GM19193 (cell line): ENCODE measurements around the gene PIGW.

ENCODE experiments used
- POLR2A ChIP-seq: IDR thresholded peaks from 4 replicates; pipeline ENCODE4 v1.6.1; 2011; ENCODE audit not compliant: insufficient read depth, insufficient read length; ENCODE audit errors: extremely low read depth

Gene PIGW

GRCh38 chr17:36529121-36529520, 5.7 kb upstream of the PIGW start:
- no peak for TF ChIP-seq POLR2A

DNA sequence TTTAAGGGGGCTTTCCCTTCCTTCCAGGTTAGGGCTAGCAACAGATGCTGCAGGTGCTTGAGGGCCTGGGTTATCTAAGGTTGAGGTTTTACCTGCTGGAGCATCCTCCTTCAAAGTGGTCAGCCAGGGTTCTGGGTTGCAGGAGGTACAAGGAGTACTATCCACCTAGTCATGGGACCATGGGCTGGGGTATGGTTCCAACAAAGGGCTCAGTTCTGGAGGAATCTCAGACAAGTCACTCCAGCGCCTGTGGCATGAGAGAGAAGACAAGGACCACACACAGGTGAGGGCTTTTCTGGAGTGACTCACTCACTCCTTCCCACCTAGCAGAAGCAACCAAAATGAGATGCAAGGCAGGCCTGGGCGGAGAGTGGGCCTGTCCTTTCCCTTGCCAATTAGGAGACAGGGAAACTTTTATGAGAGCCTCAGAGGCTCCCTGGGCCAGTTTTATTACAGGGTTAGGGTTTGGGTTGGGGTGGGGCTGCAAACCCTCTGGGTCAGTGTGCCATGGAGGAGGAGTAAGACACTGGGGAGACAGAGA, 2.3 kb upstream of the PIGW start:
- TF ChIP-seq POLR2A: no peak

- no peak for TF ChIP-seq POLR2A
Observed at GRCh38 chr17:36533935-36534839, 600 bp upstream of the PIGW start.

DNA sequence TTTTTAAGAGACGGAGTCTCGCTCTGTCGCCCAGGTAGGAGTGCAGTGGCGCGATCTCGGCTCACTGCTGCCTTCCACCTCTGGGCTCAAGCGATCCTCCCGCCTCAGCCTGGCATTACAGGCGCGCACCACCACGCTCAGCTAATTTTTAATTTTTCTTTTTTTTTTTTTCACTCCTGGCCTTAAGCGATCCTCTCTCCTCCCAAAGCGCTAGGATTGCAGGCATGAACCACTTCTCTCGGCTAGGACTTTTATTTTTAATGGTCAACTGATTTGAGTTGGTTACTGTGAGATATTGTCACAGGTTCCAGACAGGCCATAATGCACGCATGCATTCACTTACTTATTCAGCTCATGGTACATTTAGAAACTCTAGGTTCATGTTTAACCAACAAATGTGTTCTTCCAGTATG, 888 bp downstream of the PIGW start:
- no peak for TF ChIP-seq POLR2A

DNA sequence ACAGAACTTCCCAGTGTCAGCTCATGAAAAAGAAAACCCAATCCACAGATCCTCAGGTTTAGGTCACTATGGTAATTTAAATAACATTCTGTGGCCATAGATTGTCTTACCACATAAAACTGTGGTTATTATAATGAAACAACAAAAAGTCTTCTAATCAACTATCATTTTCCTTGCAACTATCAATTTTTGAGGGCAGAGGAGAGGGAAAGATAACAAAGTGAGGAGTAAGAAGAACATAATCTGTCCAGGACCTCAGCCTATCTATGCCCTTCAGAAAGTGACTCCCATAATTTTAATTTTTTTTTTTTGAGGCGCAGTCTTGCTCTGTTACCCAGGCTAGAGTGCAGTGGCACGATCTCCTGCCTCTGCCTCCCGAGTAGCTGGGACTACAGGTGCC, 5.9 kb downstream of the PIGW start:
- TF ChIP-seq POLR2A: no peak

DNA sequence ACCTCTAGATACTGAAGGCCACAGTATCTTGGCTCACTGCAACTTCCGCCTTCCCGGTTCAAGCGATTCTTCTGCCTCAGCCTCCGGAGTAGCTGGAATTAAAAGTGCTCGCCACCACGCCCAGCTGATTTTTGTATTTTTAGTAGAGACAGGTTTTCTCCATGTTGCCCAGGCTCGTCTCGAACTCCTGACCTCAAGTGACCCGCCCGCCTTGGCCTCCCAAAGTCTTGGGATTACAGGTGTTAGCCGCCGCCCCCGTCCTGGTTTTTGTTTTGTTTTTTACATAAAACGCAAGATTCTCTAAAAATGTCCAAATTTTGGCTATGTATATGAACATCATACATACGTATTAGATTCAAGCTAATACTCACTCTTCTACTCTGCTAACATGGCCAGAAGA, 8.0 kb downstream of the PIGW start:
- TF ChIP-seq POLR2A: no peak

- no peak for TF ChIP-seq POLR2A
Observed at GRCh38 chr17:36544044-36544306, 9.2 kb downstream of the PIGW start.

GRCh38 chr17:36544307-36545076, 9.7 kb downstream of the PIGW start, which contains the start of gene GGNBP2:
Gene GGNBP2, plus strand, starts transcription at chr17:36544919. Its CDS starts 806 bp downstream, at chr17:36545725.
- peak; percentile 88 for TF ChIP-seq POLR2A

GRCh38 chr17:36545077-36545464, 10.3 kb downstream of the PIGW start:
- no peak for TF ChIP-seq POLR2A

DNA sequence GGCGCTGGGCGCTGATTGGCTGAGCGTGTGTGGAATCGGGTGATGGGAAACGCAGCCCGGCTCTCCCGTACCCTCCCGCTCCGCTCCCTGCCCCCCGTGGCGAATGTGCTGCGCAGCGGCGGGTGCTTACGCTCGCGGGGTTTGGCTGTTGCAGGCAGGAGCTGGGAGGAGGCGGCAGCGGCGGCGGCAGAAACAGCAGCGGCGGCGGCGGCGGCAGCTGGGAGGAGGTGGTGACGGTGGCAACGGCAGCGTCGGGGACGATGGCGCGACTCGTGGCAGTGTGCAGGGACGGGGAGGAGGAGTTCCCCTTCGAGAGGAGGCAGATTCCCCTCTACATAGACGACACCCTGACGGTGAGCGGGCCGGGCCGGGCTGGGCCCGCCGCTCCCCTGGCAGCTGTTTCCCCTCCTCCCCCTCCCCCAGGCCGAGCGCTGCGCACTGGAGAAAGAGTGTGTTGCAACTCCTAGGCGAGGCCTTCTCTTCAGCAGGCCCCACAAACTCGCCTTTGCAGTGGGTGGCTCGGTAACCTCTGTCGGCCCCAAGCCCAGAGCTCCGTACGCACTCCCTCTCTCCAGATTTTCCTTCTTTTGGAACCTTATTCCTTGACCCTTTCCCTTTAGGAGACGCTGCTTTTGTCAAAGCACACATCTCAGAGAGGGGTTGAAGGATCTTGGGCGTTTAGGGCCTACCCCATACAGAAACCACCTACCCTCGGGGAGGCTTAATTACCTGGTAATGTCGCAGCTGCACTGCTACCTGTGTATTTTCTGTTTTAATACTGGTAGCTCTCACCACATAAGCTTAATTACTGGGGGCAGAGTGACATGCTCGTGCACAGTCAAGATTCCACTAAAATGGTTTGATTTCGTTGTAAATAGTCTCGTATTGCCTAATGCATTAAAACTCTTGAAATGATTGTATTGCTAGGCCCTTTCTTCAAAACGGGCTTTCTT, 11.0 kb downstream of the PIGW start:
- peak; percentile 42 for TF ChIP-seq POLR2A

DNA sequence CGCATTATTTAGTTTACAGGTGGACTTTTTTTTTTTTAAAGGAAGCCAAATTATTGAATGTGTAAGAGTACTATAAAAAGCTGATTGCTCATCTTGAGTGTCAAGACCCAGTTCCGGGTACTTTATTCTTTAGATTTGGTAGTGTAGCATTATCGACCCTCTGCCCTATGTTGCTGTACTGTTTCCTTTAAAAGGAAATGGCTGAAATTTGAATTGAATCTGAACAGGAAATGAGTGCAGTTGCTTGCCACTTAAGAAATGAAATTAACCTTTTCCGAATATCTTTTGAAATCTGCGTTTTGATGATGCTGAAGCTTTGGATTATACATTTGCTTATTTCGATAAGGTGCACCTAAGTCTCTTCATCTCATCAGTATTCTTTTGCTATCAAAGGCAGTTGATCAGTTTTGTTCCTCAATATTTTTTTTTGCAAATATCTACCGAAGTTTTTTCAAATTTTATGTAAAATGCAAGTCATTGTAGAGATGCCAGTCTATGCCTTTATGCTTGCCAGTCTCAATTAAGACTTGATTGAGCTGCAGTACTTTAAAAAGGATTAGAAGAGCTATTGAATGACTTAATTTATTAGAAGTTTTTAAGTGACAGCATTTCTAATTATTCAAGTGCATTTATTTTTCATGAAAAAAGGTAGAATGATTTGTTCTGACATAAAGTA, 11.8 kb downstream of the PIGW start:
- no peak for TF ChIP-seq POLR2A

DNA sequence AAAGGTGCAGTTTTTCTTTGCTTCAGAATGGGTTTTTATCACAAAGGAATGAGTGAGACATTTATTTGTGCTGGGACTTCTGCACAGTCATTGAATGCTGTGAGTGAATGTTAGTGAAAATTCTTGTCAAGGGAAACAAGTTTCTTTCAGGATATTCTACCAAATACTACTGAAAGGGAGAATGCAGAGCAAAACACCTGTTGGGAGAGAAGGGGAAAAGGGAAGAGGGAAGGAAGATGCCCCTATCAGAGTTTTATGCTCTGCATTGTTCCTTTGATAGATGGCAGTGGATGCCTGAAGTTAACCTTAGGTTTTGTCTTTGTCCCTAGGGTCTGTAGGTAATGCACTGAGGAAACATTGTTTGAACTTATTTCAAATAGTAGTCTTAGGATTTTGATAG, 13.0 kb downstream of the PIGW start:
- no peak for TF ChIP-seq POLR2A

DNA sequence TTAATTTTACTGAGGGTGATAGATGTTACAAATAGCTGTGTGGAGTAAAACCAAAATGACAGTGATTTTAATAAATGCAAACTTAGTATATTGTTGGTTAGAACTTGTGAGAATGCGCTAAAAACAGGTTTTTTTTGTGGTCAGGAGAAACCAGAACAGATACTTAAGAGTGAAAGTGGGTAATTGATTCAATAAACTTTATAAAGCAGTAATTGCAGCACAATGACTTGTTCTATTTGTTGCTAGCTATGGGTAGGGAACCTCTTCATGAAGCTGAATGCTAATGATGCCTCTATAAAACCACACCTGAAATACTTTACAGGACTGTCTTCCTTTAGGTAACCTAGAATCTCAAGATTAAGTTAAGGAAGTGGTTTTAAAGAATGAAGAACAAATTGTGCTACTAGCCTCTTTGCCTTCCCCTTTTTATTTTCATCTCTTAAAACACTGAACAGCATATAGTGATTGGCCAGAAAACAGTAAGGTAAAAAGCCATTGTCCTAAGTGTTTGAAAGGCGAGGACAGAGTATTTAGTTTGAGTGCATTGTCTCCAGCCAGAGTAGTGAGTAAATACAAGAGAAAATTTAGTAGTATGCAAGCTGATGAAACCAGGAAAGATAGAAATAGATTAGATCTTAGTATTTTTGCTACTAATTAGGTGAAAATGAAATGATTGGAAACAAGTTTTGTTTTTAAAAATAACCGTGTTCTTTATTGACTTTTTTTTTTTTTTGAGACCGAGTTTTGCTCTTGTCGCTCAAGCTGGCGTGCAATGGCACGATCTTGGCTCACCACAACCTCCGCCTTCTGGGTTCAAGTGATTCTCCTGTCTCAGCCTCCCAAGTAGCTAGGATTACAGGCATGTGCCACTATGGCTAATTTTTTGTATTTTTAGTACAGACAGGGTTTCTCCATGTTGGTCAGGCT, 16.0 kb downstream of the PIGW start:
- no peak for TF ChIP-seq POLR2A

DNA sequence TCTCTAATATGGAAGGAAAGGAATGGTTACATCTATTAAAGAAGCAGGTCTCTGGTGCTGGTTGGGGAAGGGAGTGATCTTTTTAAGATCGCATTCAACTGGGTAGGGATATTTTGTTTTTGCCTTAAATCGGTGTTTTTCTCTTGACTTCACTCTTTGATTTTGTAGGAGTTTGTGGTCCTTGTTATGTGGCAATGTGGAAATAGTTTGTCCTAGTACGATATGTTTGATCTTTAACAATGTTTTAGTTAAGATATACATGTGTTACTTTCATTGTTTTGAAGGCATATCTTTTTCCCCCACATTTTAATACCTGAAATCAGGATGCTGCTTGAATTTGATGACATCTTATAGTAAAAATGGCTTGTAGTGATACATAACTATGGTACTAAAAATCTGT, 18.7 kb downstream of the PIGW start:
- no peak for TF ChIP-seq POLR2A

DNA sequence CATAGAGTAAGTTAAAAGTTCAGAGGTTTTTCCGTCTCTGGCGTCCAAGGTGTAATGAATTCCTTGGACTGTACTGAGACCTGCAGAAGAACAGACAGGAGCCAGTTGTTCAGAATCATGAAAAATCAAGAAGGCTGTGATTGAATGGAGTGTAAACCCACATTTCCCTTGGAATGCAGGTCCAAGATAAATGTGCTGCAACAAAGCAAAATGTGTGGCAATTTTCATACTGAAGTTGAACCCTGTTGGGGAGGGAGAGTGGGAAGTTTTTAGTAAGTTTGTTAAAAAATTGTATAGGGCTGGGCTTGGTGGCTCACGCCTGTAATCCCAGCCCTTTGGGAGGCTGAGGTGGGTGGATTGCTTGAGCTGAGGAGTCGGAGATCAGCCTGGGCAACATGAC, 31.3 kb downstream of the PIGW start:
- no peak for TF ChIP-seq POLR2A
